Activated B cell treated with CpG ODN at 0.5 μM for 24 hours (primary cell): Measurements from ENCODE around the gene WBP11. TPM values are rescaled to one million over a fixed set of nuclear protein-coding genes. Genes with fewer than 3 reads are reported as not detected.

Experiments used
- ATAC-seq: fragments of 200-7000 bp; cut with Tn5 transposase; one replicate; pipeline ENCODE4 v1.10.0; 2021; ENCODE audit warnings: low read depth, mild to moderate bottlenecking, moderate library complexity
- CTCF ChIA-PET: fragments of 350-600 bp; sonication (Branson Sonifier 250); formaldehyde crosslinking; loops from one replicate; lab custom pipeline; 2021; ENCODE audit warnings: antibody characterized with exemption; lab: Charles Lee
- POLR2A ChIA-PET: fragments of 350-600 bp; sonication (Branson Sonifier 250); formaldehyde crosslinking; loops from one replicate; lab custom pipeline; 2021; ENCODE audit warnings: antibody characterized with exemption; lab: Charles Lee
- DNase-seq: peaks from one replicate; pipeline ENCODE4 v3.0.0; 2022
- H3K27ac Mint-ChIP-seq: one replicate; pipeline ENCODE4 v1.8.0; 2020; ENCODE audit warnings: mixed read lengths
- H3K27me3 Mint-ChIP-seq: one replicate; pipeline ENCODE4 v1.8.0; 2021; ENCODE audit warnings: mixed read lengths
- H3K36me3 Mint-ChIP-seq: one replicate; pipeline ENCODE4 v1.8.0; 2021; ENCODE audit warnings: low read depth, mixed read lengths
- H3K4me1 Mint-ChIP-seq: one replicate; pipeline ENCODE4 v1.8.0; 2021; ENCODE audit warnings: mixed read lengths
- H3K4me3 Mint-ChIP-seq: one replicate; pipeline ENCODE4 v1.8.0; 2020; ENCODE audit warnings: mild to moderate bottlenecking, mixed read lengths
- H3K9me3 Mint-ChIP-seq: one replicate; pipeline ENCODE4 v1.8.0; 2020; ENCODE audit warnings: mixed read lengths
- CTCF ChIP-seq: fragments of 200-600 bp; IDR thresholded peaks from one replicate; pipeline ENCODE4 v1.8.0; 2022; ENCODE audit warnings: antibody characterized with exemption, mild to moderate bottlenecking
- intact Hi-C: fragments of 100-400 bp; cut with micrococcal nuclease; formaldehyde crosslinking; loops from one replicate; pipeline ENCODE4 v1.15.1; 2024
- total RNA-seq: library from RNA; stranded (reverse); gene quantifications from 2 replicates; pipeline ENCODE4 v1.2.3, GENCODE V29; 2022

Gene WBP11
- total RNA-seq, 1 donor from 2014 or later: 89.4 TPM

GRCh38 chr12:14843425-14843887 is 40.2 kb upstream of the WBP11 start, which contains the start of gene ART4:
ART4 (minus strand) TSS chr12:14843526; CDS start chr12:14843113, 413 bp downstream.
- ChIA-PET CTCF (interaction anchor here (1.0 to 7.0 kb wide), 2 partner anchors 152 to 426 kb away, joined by 3 to 139 read pairs; no protein-coding TSS in a partner anchor), POLR2A (interaction anchor here (1.6 kb wide), 1 partner anchor 152 kb away, joined by 3 read pairs; no protein-coding TSS in a partner anchor)
- Mint-ChIP-seq H3K27me3 (no peaks in the 10 kb centered on the region), H3K27ac (no peak within 1 kb of the TSS), H3K4me1 (peaks cover 14% of the 10 kb centered on the region), H3K36me3 (no peaks in the 10 kb centered on the region), H3K9me3 (no peaks in the 10 kb centered on the region), H3K4me3 (no peak within 1 kb of the TSS)
- no peak for ATAC-seq
- no peak for TF ChIP-seq CTCF
- no peak for DNase-seq
- intact Hi-C loops: loop anchor here (10.0 kb wide), 1 partner anchor 681 kb away; no protein-coding TSS in a partner anchor

- no peak for TF ChIP-seq CTCF
- no peak overlapping the region for H3K4me3 Mint-ChIP-seq
- ATAC-seq (no peak), DNase-seq (no peak)
- H3K36me3 Mint-ChIP-seq: no peaks in the 10 kb centered on the region
- H3K27ac Mint-ChIP-seq: no peak overlapping the region
- no peaks in the 10 kb centered on the region for H3K9me3 Mint-ChIP-seq
- no peaks in the 10 kb centered on the region for H3K27me3 Mint-ChIP-seq
- CTCF ChIA-PET: interaction anchor here (1.3 kb wide), 1 partner anchor 153 kb away, joined by 4 read pairs; no protein-coding TSS in a partner anchor
- intact Hi-C loops: loop anchor here (10.0 kb wide), 1 partner anchor 682 kb away; no protein-coding TSS in a partner anchor
- peaks cover 14% of the 10 kb centered on the region for H3K4me1 Mint-ChIP-seq
- POLR2A ChIA-PET: no interaction called here
These were observed 39.0 kb upstream of the WBP11 start for GRCh38 chr12:14842315-14842714.

GRCh38 chr12:14841761-14842160 is 38.5 kb upstream of the WBP11 start:
- no peak for ATAC-seq
- no peak for TF ChIP-seq CTCF
- Mint-ChIP-seq H3K4me1 (peaks cover 12% of the 10 kb centered on the region), H3K4me3 (no peak overlapping the region), H3K9me3 (no peaks in the 10 kb centered on the region), H3K27ac (no peak overlapping the region), H3K36me3 (no peaks in the 10 kb centered on the region), H3K27me3 (no peaks in the 10 kb centered on the region)
- ChIA-PET CTCF (interaction anchor here (1.3 kb wide), 1 partner anchor 153 kb away, joined by 4 read pairs; no protein-coding TSS in a partner anchor), POLR2A (no interaction called here)
- DNase-seq: no peak
- intact Hi-C loops: loop anchor here (10.0 kb wide), 1 partner anchor 683 kb away; no protein-coding TSS in a partner anchor

GRCh38 chr12:14840616-14841015 is 37.3 kb upstream of the WBP11 start:
- Mint-ChIP-seq H3K27ac (no peak overlapping the region), H3K4me3 (no peak overlapping the region), H3K27me3 (peaks cover 4% of the 10 kb centered on the region), H3K4me1 (peaks cover 9% of the 10 kb centered on the region), H3K9me3 (no peaks in the 10 kb centered on the region), H3K36me3 (no peaks in the 10 kb centered on the region)
- ChIA-PET CTCF (interaction anchor here (1.1 kb wide), 1 partner anchor 155 kb away, joined by 4 read pairs; no protein-coding TSS in a partner anchor), POLR2A (no interaction called here)
- DNase-seq (no peak), ATAC-seq (no peak)
- TF ChIP-seq CTCF: no peak
- intact Hi-C loops: loop anchor here (10.0 kb wide), 1 partner anchor 684 kb away; no protein-coding TSS in a partner anchor

GRCh38 chr12:14839262-14839661 is 36.0 kb upstream of the WBP11 start:
- TF ChIP-seq CTCF: no peak
- H3K4me3 Mint-ChIP-seq: no peak overlapping the region
- ATAC-seq: no peak
- DNase-seq: no peak
- H3K27ac Mint-ChIP-seq: no peak overlapping the region
- intact Hi-C loops: no loop called here
- no peaks in the 10 kb centered on the region for H3K9me3 Mint-ChIP-seq
- POLR2A ChIA-PET: no interaction called here
- peaks cover 4% of the 10 kb centered on the region for H3K27me3 Mint-ChIP-seq
- no peaks in the 10 kb centered on the region for H3K36me3 Mint-ChIP-seq
- peaks cover 4% of the 10 kb centered on the region for H3K4me1 Mint-ChIP-seq
- CTCF ChIA-PET: no interaction called here
